SK-N-SH treated with all-trans-retinoic acid at 6 μM for 48 hours (cell line): ENCODE data around the gene RAB13.

Source experiments
- ARNTL ChIP-seq: fragments of 450-650 bp; formaldehyde crosslinking; IDR thresholded peaks from 2 replicates; pipeline ENCODE4 v1.5.0; 2020; ENCODE audit warnings: low read depth, mild to moderate bottlenecking, moderate library complexity, borderline replicate concordance
- TOX ChIP-seq: fragments of 250-450 bp; sonication (Bioruptor Pico); IDR thresholded peaks from 2 replicates; pipeline ENCODE4 v1.8.0; 2021; ENCODE audit warnings: mild to moderate bottlenecking, moderate library complexity, borderline replicate concordance
- ZNF8 ChIP-seq: fragments of 450-650 bp; formaldehyde crosslinking; IDR thresholded peaks from 2 replicates; pipeline ENCODE4 v1.5.0; 2020; ENCODE audit warnings: mild to moderate bottlenecking, moderate library complexity
- TF ChIP-seq, protein P1 (sequence below): fragments of 250-450 bp; sonication (Bioruptor Pico); IDR thresholded peaks from 2 replicates; pipeline ENCODE4 v1.5.1; 2021; ENCODE audit warnings: mild to moderate bottlenecking, moderate library complexity
- TF ChIP-seq, protein P2 (sequence below): fragments of 250-450 bp; sonication (Bioruptor Pico); IDR thresholded peaks from 2 replicates; pipeline ENCODE4 v1.8.0; 2020; ENCODE audit warnings: mild to moderate bottlenecking, moderate library complexity, borderline replicate concordance
- TF ChIP-seq, protein P3 (sequence below): fragments of 250-450 bp; sonication (Bioruptor Pico); IDR thresholded peaks from 2 replicates; pipeline ENCODE4 v1.8.0; 2021; ENCODE audit warnings: low read depth, mild to moderate bottlenecking, moderate library complexity, borderline replicate concordance

DNA sequence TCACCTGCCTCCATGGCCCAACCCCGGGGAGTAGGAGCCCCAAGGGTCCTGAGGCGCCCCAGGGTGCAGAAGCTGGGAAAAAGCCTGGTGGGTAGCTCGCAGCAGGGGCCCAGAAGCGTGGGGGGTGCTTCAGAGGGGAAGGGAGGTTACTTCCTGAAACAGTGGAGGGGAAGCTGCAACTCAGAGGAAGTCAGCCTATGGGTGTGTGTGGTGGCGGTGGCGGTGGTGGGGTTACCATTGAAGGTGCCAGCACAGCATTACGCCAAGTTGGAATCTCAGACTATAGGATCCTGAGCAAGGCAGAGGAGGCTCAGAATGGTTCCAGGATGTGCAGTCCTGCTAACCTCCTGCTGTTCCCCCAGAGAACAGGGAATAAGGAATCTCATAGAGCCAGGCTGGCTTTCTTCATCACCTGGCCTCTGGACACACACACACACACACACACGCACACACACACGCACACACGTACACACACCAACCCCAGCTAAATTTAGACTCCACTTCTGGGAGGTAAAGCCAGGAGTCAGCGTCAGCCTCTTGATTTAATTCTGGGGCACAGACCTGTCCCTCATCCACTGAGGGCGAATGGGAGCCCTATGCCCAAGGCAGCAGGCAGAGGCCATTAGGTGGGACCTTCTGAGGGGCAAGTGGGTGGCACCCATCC is 40.9 kb downstream of the RAB13 start:
- TF ChIP-seq, protein P1, sequence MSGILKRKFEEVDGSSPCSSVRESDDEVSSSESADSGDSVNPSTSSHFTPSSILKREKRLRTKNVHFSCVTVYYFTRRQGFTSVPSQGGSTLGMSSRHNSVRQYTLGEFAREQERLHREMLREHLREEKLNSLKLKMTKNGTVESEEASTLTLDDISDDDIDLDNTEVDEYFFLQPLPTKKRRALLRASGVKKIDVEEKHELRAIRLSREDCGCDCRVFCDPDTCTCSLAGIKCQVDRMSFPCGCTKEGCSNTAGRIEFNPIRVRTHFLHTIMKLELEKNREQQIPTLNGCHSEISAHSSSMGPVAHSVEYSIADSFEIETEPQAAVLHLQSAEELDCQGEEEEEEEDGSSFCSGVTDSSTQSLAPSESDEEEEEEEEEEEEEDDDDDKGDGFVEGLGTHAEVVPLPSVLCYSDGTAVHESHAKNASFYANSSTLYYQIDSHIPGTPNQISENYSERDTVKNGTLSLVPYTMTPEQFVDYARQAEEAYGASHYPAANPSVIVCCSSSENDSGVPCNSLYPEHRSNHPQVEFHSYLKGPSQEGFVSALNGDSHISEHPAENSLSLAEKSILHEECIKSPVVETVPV, result no peak
- TF ChIP-seq ARNTL, result no peak
- TF ChIP-seq, protein P2, sequence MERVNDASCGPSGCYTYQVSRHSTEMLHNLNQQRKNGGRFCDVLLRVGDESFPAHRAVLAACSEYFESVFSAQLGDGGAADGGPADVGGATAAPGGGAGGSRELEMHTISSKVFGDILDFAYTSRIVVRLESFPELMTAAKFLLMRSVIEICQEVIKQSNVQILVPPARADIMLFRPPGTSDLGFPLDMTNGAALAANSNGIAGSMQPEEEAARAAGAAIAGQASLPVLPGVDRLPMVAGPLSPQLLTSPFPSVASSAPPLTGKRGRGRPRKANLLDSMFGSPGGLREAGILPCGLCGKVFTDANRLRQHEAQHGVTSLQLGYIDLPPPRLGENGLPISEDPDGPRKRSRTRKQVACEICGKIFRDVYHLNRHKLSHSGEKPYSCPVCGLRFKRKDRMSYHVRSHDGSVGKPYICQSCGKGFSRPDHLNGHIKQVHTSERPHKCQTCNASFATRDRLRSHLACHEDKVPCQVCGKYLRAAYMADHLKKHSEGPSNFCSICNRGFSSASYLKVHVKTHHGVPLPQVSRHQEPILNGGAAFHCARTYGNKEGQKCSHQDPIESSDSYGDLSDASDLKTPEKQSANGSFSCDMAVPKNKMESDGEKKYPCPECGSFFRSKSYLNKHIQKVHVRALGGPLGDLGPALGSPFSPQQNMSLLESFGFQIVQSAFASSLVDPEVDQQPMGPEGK (CRISPR knock-in tag), result no peak
- no peak for TF ChIP-seq TOX (CRISPR knock-in tag)
- TF ChIP-seq ZNF8, result no peak
- TF ChIP-seq, protein P3, sequence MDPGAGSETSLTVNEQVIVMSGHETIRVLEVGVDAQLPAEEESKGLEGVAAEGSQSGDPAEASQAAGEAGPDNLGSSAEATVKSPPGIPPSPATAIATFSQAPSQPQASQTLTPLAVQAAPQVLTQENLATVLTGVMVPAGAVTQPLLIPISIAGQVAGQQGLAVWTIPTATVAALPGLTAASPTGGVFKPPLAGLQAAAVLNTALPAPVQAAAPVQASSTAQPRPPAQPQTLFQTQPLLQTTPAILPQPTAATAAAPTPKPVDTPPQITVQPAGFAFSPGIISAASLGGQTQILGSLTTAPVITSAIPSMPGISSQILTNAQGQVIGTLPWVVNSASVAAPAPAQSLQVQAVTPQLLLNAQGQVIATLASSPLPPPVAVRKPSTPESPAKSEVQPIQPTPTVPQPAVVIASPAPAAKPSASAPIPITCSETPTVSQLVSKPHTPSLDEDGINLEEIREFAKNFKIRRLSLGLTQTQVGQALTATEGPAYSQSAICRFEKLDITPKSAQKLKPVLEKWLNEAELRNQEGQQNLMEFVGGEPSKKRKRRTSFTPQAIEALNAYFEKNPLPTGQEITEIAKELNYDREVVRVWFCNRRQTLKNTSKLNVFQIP (CRISPR knock-in tag), result peak; percentile 53; the same call in 1 of the 2 replicates
